ENCODE results near the gene EPYC.
"Not testable (repeated sequence)": the region's sequence is repeated elsewhere in the genome, so short reads cannot be mapped to it uniquely, and the experiment has no call there.

Gene EPYC

DNA sequence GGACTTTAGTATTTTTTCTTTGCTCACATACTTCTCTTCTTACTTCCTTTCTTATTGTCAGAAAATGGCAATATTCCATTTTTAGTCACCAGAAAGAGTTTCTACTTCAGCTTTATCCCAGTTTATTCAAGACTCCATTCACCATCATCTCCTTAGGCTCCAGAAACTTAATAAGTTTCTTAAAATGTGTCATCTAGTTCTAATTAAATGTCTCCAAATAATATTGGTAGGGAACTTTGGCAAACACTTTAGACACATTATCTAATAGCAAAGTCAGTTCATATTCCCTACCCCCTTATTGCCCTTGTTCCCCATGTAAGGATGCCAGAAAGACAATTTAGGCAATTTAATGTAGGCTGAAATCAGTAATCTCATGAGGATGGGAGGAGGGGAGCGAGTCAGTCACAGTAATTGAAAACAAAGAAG lies 15.1 kb downstream of the EPYC start:
- no peak for DNase-seq (ENCODE audit: extremely low spot score)
- TF ChIP-seq PKNOX1 (IDR thresholded peaks at IDR 0.05) (no peak), FOXM1 (IDR thresholded peaks at IDR 0.05; ENCODE audit: borderline replicate concordance) (no peak), BHLHE40 (IDR thresholded peaks at IDR 0.05; ENCODE audit: borderline replicate concordance) (no peak), ZNF384 (IDR thresholded peaks at IDR 0.05) (no peak), TARDBP (IDR thresholded peaks at IDR 0.05) (no peak), SP1 (IDR thresholded peaks at IDR 0.05) (no peak), FOXK2 (IDR thresholded peaks at IDR 0.05) (no peak), FOXA1 (IDR thresholded peaks at IDR 0.05) (no peak), HDGF (IDR thresholded peaks at IDR 0.05; ENCODE audit: borderline replicate concordance) (no peak), SUZ12 (IDR thresholded peaks at IDR 0.05) (no peak), ARNT (IDR thresholded peaks at IDR 0.05) (no peak), L3MBTL2 (conservative IDR thresholded peaks at IDR 0.05) (no peak), NFRKB (IDR thresholded peaks at IDR 0.05) (no peak), ELF4 (IDR thresholded peaks at IDR 0.05) (no peak), CTBP1 (IDR thresholded peaks at IDR 0.05; ENCODE audit: borderline replicate concordance) (no peak)
- POLR2A ChIA-PET = no interaction called here
- CTCF ChIA-PET = no interaction called here

- TF ChIP-seq ARNT (IDR thresholded peaks at IDR 0.05) = no peak
- TF ChIP-seq LEF1 (IDR thresholded peaks at IDR 0.05; ENCODE audit: borderline replicate concordance) = no peak
- TF ChIP-seq BHLHE40 (IDR thresholded peaks at IDR 0.05; ENCODE audit: borderline replicate concordance) = no peak
- no peak for TF ChIP-seq HDGF (IDR thresholded peaks at IDR 0.05; ENCODE audit: borderline replicate concordance)
- TF ChIP-seq CTBP1 (IDR thresholded peaks at IDR 0.05; ENCODE audit: borderline replicate concordance) = no peak
- TF ChIP-seq SP1 (IDR thresholded peaks at IDR 0.05) = no peak
- no peak for TF ChIP-seq TARDBP (IDR thresholded peaks at IDR 0.05)
- TF ChIP-seq SUZ12 (IDR thresholded peaks at IDR 0.05) = no peak
- TF ChIP-seq PKNOX1 (IDR thresholded peaks at IDR 0.05) = no peak
- TF ChIP-seq L3MBTL2 (conservative IDR thresholded peaks at IDR 0.05) = no peak
- no peak for TF ChIP-seq ZNF384 (IDR thresholded peaks at IDR 0.05)
- TF ChIP-seq ELF4 (IDR thresholded peaks at IDR 0.05) = no peak
- no peak for TF ChIP-seq NFRKB (IDR thresholded peaks at IDR 0.05)
- TF ChIP-seq FOXM1 (IDR thresholded peaks at IDR 0.05; ENCODE audit: borderline replicate concordance) = no peak
- TF ChIP-seq FOXA1 (IDR thresholded peaks at IDR 0.05) = no peak
- ChIA-PET CTCF (interaction anchor here (0.7 to 0.8 kb wide), 2 partner anchors 13 to 17 kb away, joined by 3 read pairs; no protein-coding TSS in a partner anchor), POLR2A (no interaction called here)
- no peak for DNase-seq (ENCODE audit: extremely low spot score)
Observed at GRCh38 chr12:90987520-90987919, 17.3 kb downstream of the EPYC start.

GRCh38 chr12:90987101-90987500 lies 17.7 kb downstream of the EPYC start:
- no peak for DNase-seq (ENCODE audit: extremely low spot score)
- ChIA-PET CTCF (interaction anchor here (0.7 to 0.8 kb wide), 2 partner anchors 13 to 17 kb away, joined by 3 read pairs; no protein-coding TSS in a partner anchor), POLR2A (no interaction called here)
- TF ChIP-seq ZNF384 (IDR thresholded peaks at IDR 0.05) (no peak), ARNT (IDR thresholded peaks at IDR 0.05) (no peak), HDGF (IDR thresholded peaks at IDR 0.05; ENCODE audit: borderline replicate concordance) (no peak)

GRCh38 chr12:90985331-90985730 lies 19.4 kb downstream of the EPYC start:
- CTCF ChIA-PET; DNase-seq (ENCODE audit: extremely low spot score); POLR2A ChIA-PET: not testable (repeated sequence)

DNA sequence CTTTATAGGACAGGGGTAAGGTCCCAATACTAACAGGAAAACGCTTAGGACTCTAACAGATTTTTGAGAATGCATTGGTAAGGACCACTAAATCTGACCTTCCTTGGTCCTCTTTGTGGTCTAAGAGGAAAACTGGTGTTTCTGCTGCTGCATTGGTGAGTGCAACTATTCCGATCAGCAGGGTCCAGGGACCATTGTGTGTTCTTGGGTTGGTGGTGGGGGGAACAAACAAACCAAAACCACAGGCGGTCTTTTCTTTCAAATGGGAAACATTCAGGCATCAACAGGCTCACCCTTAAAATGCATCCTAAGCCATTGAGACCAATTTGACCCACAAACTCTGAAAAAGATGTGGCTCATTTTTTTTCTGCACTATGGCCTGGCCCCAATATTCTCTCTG lies 20.7 kb downstream of the EPYC start:
- POLR2A ChIA-PET = no interaction called here
- CTCF ChIA-PET = no interaction called here
- DNase-seq (ENCODE audit: extremely low spot score) = no peak
- TF ChIP-seq FOXA1 (IDR thresholded peaks at IDR 0.05) = no peak
- TF ChIP-seq ELF4 (IDR thresholded peaks at IDR 0.05) = no peak
- TF ChIP-seq BHLHE40 (IDR thresholded peaks at IDR 0.05; ENCODE audit: borderline replicate concordance) = no peak
- no peak for TF ChIP-seq ZNF384 (IDR thresholded peaks at IDR 0.05)
- no peak for TF ChIP-seq HDGF (IDR thresholded peaks at IDR 0.05; ENCODE audit: borderline replicate concordance)
- TF ChIP-seq PKNOX1 (IDR thresholded peaks at IDR 0.05) = no peak
- TF ChIP-seq FOXM1 (IDR thresholded peaks at IDR 0.05; ENCODE audit: borderline replicate concordance) = no peak
- no peak for TF ChIP-seq ARNT (IDR thresholded peaks at IDR 0.05)
- no peak for TF ChIP-seq L3MBTL2 (conservative IDR thresholded peaks at IDR 0.05)
- no peak for TF ChIP-seq SUZ12 (IDR thresholded peaks at IDR 0.05)
- TF ChIP-seq SP1 (IDR thresholded peaks at IDR 0.05) = no peak
- TF ChIP-seq CTBP1 (IDR thresholded peaks at IDR 0.05; ENCODE audit: borderline replicate concordance) = no peak
- no peak for TF ChIP-seq TARDBP (IDR thresholded peaks at IDR 0.05)
- TF ChIP-seq NFRKB (IDR thresholded peaks at IDR 0.05) = no peak
- no peak for TF ChIP-seq FOXK2 (IDR thresholded peaks at IDR 0.05)
- no peak for TF ChIP-seq LEF1 (IDR thresholded peaks at IDR 0.05; ENCODE audit: borderline replicate concordance)

DNA sequence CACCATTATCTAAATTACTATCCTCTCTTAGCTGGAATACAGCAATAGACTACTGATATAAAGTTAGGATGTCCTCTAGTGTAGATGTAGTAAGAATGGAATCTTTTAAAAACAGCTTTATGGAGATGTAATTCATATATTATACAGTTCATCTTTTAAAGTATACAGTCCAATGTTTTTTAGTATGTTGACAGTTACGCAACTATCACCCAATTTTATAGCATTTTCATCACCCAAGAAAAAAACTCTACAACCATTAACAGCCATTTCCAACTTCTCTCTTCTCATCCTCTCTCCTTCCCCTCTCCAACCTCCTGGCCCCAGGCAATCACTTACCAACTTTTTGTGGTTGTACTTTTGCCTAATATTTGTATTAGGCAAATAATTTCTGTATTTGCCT lies 22.6 kb downstream of the EPYC start:
- DNase-seq (ENCODE audit: extremely low spot score) = no peak
- CTCF ChIA-PET = no interaction called here
- TF ChIP-seq FOXM1 (IDR thresholded peaks at IDR 0.05; ENCODE audit: borderline replicate concordance) (no peak), ZNF384 (IDR thresholded peaks at IDR 0.05) (no peak), CTBP1 (IDR thresholded peaks at IDR 0.05; ENCODE audit: borderline replicate concordance) (no peak), SUZ12 (IDR thresholded peaks at IDR 0.05) (no peak)
- POLR2A ChIA-PET = interaction anchor here (0.8 kb wide), 1 partner anchor 405 kb away, joined by 3 read pairs; no protein-coding TSS in a partner anchor

DNA sequence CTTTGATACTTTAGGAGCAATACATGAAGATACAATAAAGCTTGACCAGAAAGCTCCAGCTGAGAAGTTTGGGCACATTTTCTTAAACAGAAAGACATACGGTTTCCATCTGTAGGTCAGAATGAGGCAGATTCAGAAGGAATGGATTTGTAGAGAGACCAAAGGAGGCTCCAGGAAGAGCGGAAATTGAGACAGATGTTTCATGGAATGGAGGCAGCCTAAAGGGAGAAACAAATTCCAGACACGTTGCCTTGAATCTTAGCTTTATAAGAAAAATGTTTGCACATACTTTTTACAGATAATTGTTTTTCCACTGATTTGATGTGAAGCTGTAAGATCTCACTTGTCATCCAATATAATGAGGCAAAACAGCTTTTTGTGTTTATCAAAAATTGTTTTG lies 24.8 kb downstream of the EPYC start:
- DNase-seq (ENCODE audit: extremely low spot score) = no peak
- ChIA-PET CTCF (interaction anchor here (2.3 kb wide), 1 partner anchor 346 kb away, joined by 7 read pairs; no protein-coding TSS in a partner anchor), POLR2A (no interaction called here)
- TF ChIP-seq SP1 (IDR thresholded peaks at IDR 0.05) = no peak
- TF ChIP-seq FOXM1 (IDR thresholded peaks at IDR 0.05; ENCODE audit: borderline replicate concordance) = no peak
- no peak for TF ChIP-seq HDGF (IDR thresholded peaks at IDR 0.05; ENCODE audit: borderline replicate concordance)
- TF ChIP-seq BHLHE40 (IDR thresholded peaks at IDR 0.05; ENCODE audit: borderline replicate concordance) = no peak
- no peak for TF ChIP-seq FOXK2 (IDR thresholded peaks at IDR 0.05)
- no peak for TF ChIP-seq L3MBTL2 (conservative IDR thresholded peaks at IDR 0.05)
- TF ChIP-seq LEF1 (IDR thresholded peaks at IDR 0.05; ENCODE audit: borderline replicate concordance) = no peak
- TF ChIP-seq SUZ12 (IDR thresholded peaks at IDR 0.05) = no peak
- no peak for TF ChIP-seq FOXA1 (IDR thresholded peaks at IDR 0.05)
- no peak for TF ChIP-seq NFRKB (IDR thresholded peaks at IDR 0.05)
- no peak for TF ChIP-seq ZNF384 (IDR thresholded peaks at IDR 0.05)
- TF ChIP-seq ELF4 (IDR thresholded peaks at IDR 0.05) = no peak
- no peak for TF ChIP-seq PKNOX1 (IDR thresholded peaks at IDR 0.05)
- no peak for TF ChIP-seq ARNT (IDR thresholded peaks at IDR 0.05)
- no peak for TF ChIP-seq TARDBP (IDR thresholded peaks at IDR 0.05)

Measured in HEK293T (cell line).